Thoracic aorta (tissue), 2 donors: ENCODE measurements around the gene AMIGO2. TPM values are rescaled to one million over a fixed set of nuclear protein-coding genes. Genes with fewer than 3 reads are reported as not detected.
A peak's percentile ranks its signal among the peaks of the same experiment; 100 is the strongest.

Experiments
- ATAC-seq: fragments of 150-250 bp; one replicate; pipeline ENCODE4 v1.8.0; 2017; ENCODE audit warnings: low read depth; ENCODE audit not compliant: insufficient number of reproducible peaks, low FRiP score
- DNase-seq: peaks from one replicate; pipeline ENCODE4 v3.0.0-alpha.2; 2020; ENCODE audit warnings: low spot score
- H3K27ac ChIP-seq, 2 donors: fragments of 200-600 bp; sonication (generic); 1 replicate in 1 of 2; 2 replicates in 1 of 2; pipeline ENCODE4 v1.5.1; 2016; ENCODE audit warnings: mild to moderate bottlenecking in 2 of 2, moderate library complexity in 2 of 2
- H3K27me3 ChIP-seq: fragments of 200-600 bp; sonication (generic); replicated peaks from 2 replicates; pipeline ENCODE4 v1.6.0; 2016; ENCODE audit warnings: mild to moderate bottlenecking; ENCODE audit not compliant: insufficient read depth
- H3K36me3 ChIP-seq: fragments of 200-600 bp; sonication (generic); one replicate; pipeline ENCODE4 v1.5.1; 2016
- H3K4me1 ChIP-seq, 2 donors: fragments of 200-600 bp; sonication (generic); 1 replicate in 1 of 2; 2 replicates in 1 of 2; pipeline versions ENCODE4 v1.5.1 to v1.6.0; 2016; ENCODE audit warnings: low read depth in 2 of 2, mild to moderate bottlenecking in 1 of 2; ENCODE audit not compliant: control insufficient read depth in 1 of 2
- H3K4me3 ChIP-seq: fragments of 200-600 bp; sonication (generic); 2 replicates; pipeline ENCODE4 v1.5.1; 2016; ENCODE audit warnings: mild to moderate bottlenecking
- H3K9me3 ChIP-seq: fragments of 200-600 bp; sonication (generic); 2 replicates; pipeline ENCODE4 v1.5.1; 2016
- CTCF ChIP-seq: fragments of 200-600 bp; sonication (generic); IDR thresholded peaks from one replicate; pipeline ENCODE4 v1.5.1; 2019; ENCODE audit warnings: antibody characterized with exemption
- total RNA-seq, 2 donors: library from RNA; depleted of rRNA; stranded (reverse); fragments of >200 nt; gene quantifications; one replicate each; pipeline versions ENCODE4 v1.1.0 to v1.2.3, GENCODE V29; 2016

AMIGO2 gene
- total RNA-seq, 2 donors from 2014 or later = 10.9 to 32.1 TPM

- ATAC-seq = no peak
- Histone ChIP-seq H3K27ac (no peak overlapping the region), H3K9me3 (no peaks in the 10 kb centered on the region), H3K4me3 (no peak overlapping the region), H3K4me1 (peaks cover 5 to 22% of the 10 kb centered on the region in 2 donors), H3K27me3 (no peaks in the 10 kb centered on the region), H3K36me3 (no peaks in the 10 kb centered on the region)
- no peak for DNase-seq
- TF ChIP-seq CTCF = no peak
Measured at GRCh38 chr12:47107446-47107845, 27.7 kb upstream of the AMIGO2 start.

DNA sequence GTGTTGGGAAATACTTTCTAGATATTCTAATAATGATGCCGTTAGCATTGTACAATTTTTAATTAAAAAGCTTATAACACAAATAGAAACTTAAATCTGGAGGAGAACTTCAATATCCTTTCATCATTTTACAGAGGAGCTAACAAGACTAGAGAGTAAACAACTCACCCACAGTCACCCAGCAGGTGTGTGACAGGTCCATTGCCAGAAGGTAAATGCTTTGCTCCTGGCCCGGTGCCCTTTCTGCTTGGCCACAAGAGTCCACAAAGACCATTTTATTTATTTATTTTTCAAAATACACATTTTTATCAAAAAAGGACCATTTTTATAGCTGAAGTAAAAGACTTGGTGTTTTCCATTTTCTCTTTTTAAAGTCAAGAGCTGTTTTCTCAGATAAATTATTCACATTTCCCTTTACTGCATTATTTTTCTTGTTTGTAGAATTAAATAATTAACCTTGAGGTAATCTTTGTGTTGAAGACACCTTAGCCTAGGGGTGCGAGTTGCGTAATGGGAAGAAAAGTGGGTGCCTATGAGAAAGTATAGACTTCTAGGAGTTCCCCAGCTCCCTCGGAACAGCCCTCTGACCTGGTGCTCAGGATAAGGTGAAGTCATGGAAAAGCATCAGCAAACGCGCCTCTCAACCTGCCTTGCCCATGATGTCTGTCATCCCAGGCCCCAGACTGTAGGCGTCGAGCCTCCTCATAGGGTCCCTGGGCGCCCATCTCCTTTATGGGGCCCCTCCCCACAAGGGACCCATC is 26.3 kb upstream of the AMIGO2 start:
- Histone ChIP-seq H3K36me3 (no peaks in the 10 kb centered on the region), H3K27ac (no peak overlapping the region), H3K27me3 (no peaks in the 10 kb centered on the region), H3K4me1 (peaks cover 9 to 27% of the 10 kb centered on the region in 2 donors), H3K4me3 (no peak overlapping the region), H3K9me3 (no peaks in the 10 kb centered on the region)
- no peak for DNase-seq
- no peak for TF ChIP-seq CTCF
- no peak for ATAC-seq

GRCh38 chr12:47102845-47103651 is 23.3 kb upstream of the AMIGO2 start:
- DNase-seq (no peak), ATAC-seq (peak; percentile 72)

DNA sequence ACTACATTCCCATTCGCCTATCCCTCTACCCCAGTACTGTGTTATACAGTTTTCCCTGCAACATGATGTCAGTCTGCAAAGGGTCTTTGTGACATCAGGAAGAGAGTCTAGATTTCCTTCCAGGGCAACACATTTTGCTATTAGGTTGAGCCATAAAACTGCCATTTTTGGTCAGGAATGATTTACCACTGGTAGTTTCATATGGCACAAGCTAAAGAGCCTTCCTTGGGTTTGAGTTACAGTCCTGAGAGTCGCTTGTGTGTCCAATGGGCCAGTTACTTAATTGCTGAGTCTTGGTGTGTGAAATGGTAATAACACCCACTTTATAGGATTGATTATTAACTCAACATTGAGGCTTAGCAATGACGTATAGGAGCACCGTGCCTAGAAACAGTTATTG is 22.6 kb upstream of the AMIGO2 start:
- no peak for TF ChIP-seq CTCF
- Histone ChIP-seq H3K4me1 (peaks cover 16 to 53% of the 10 kb centered on the region in 2 donors), H3K27ac (peak overlapping the region; percentile 79 to 82), H3K27me3 (no peaks in the 10 kb centered on the region), H3K4me3 (no peak overlapping the region), H3K9me3 (no peaks in the 10 kb centered on the region), H3K36me3 (no peaks in the 10 kb centered on the region)
- no peak for ATAC-seq
- no peak for DNase-seq

More at GRCh38 chr12:47102845-47103651, 23.3 kb upstream of the AMIGO2 start:
- no peaks in the 10 kb centered on the region for H3K36me3 ChIP-seq
- H3K4me3 ChIP-seq = no peak overlapping the region
- peak overlapping the region; percentile 79 to 82 for H3K27ac ChIP-seq
- H3K9me3 ChIP-seq = no peaks in the 10 kb centered on the region
- no peaks in the 10 kb centered on the region for H3K27me3 ChIP-seq
- no peak for TF ChIP-seq CTCF
- H3K4me1 ChIP-seq = peaks cover 16 to 48% of the 10 kb centered on the region in 2 donors

DNA sequence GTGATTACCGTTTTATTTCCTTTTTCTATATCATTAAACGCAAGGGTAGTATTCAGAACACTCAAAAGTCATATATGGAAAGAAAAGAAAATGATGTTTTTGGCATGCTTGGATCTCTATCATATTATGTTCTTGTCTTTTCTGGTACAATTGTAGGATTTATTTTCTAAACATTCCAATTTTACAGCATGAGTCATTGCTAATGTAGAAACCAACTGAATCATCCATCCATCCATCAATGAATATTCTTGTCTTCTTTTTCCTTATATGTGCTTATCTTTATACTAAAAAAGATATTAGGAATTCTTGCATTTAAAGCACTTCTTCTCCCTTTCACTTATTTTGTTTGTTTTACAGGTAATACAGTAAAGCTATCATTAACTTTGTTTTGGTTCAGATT is 20.4 kb upstream of the AMIGO2 start:
- Histone ChIP-seq H3K9me3 (no peaks in the 10 kb centered on the region), H3K27ac (peak overlapping the region; percentile 72 to 75), H3K4me1 (peaks cover 20 to 63% of the 10 kb centered on the region in 2 donors), H3K4me3 (no peak overlapping the region), H3K27me3 (no peaks in the 10 kb centered on the region), H3K36me3 (no peaks in the 10 kb centered on the region)
- DNase-seq = no peak
- TF ChIP-seq CTCF = no peak
- ATAC-seq = no peak
